SK-N-SH (cell line): ENCODE results near the gene SLC25A27. TPM values are rescaled to one million over a fixed set of nuclear protein-coding genes. Genes with fewer than 3 reads are reported as not detected.

Experiments used
- CTCF ChIA-PET: fragments of 300-600, 350-600 bp; formaldehyde crosslinking; extraction: SDS; loops from one replicate; lab custom pipeline; 2021; lab: Yijun Ruan, JAX
- POLR2A ChIA-PET: fragments of 350-600 bp; sonication (Branson Sonifier 250); formaldehyde crosslinking; extraction: SDS; loops from one replicate; lab custom pipeline; 2020; ENCODE audit warnings: antibody characterized with exemption, inconsistent platforms; lab: Yijun Ruan, JAX
- DNase-seq: peaks from one replicate; pipeline ENCODE4 v3.0.0; 2012
- H2AFZ ChIP-seq: fragments of 200-600 bp; sonication (generic); 2 replicates; pipeline ENCODE4 v1.8.1; 2016; ENCODE audit warnings: antibody characterized with exemption, mild to moderate bottlenecking, low read depth
- H3F3A ChIP-seq: fragments of 200-600 bp; sonication (generic); replicated peaks from 2 replicates; pipeline ENCODE3; 2016; ENCODE audit warnings: antibody characterized with exemption, mild to moderate bottlenecking; ENCODE audit not compliant: insufficient read depth
- H3K27ac ChIP-seq, 2 experiments: fragments of 200-500 bp in 1 of 2; fragments of 200-600 bp in 1 of 2; sonication (Bioruptor generic) in 1 of 2; sonication (generic), shearing (Covaris generic) in 1 of 2; 2 replicates each; pipeline versions ENCODE4 v1.5.1 to v1.6.1; 2014 to 2016; ENCODE audit warnings: low read depth in 2 of 2, inconsistent platforms in 1 of 2, low read length in 1 of 2, mild to moderate bottlenecking in 1 of 2, mixed read lengths in 1 of 2
- H3K27me3 ChIP-seq: fragments of 200-600 bp; sonication (generic), shearing (Covaris generic); 2 replicates; pipeline ENCODE4 v1.6.1; 2016; ENCODE audit warnings: mixed run types; ENCODE audit not compliant: insufficient read depth
- H3K36me3 ChIP-seq, 2 experiments: fragments of 200-500 bp in 1 of 2; fragments of 200-600 bp in 1 of 2; sonication (Bioruptor generic) in 1 of 2; sonication (generic) in 1 of 2; replicated peaks in 1 of 2; 2 replicates each; pipeline versions ENCODE3 to v1.5.1; 2014 to 2016; ENCODE audit warnings: low read length in 1 of 2, mild to moderate bottlenecking in 1 of 2; ENCODE audit not compliant: insufficient read depth in 2 of 2, control insufficient read depth in 1 of 2
- H3K4me1 ChIP-seq, 2 experiments: fragments of 200-500 bp in 1 of 2; fragments of 200-600 bp in 1 of 2; sonication (Bioruptor generic) in 1 of 2; sonication (generic), shearing (Covaris generic) in 1 of 2; 2 replicates each; pipeline versions ENCODE4 v1.5.1 to v1.6.1; 2014 to 2016; ENCODE audit warnings: low read depth in 1 of 2, low read length in 1 of 2, mixed run types in 1 of 2; ENCODE audit not compliant: insufficient read depth in 2 of 2, control insufficient read depth in 1 of 2
- H3K4me2 ChIP-seq: fragments of 200-600 bp; sonication (generic), shearing (Covaris generic); 2 replicates; pipeline ENCODE4 v1.6.1; 2017; ENCODE audit warnings: mixed run types
- H3K4me3 ChIP-seq, 2 experiments: fragments of 200-500 bp in 1 of 2; fragments of 200-600 bp in 1 of 2; sonication (Bioruptor generic) in 1 of 2; sonication (generic), shearing (Covaris generic) in 1 of 2; 2 replicates each; pipeline versions ENCODE4 v1.5.1 to v1.8.1; 2014 to 2016; ENCODE audit warnings: low read depth in 2 of 2, inconsistent platforms in 1 of 2, low read length in 1 of 2, mild to moderate bottlenecking in 1 of 2, mixed read lengths in 1 of 2, moderate library complexity in 1 of 2
- H3K79me2 ChIP-seq: fragments of 200-600 bp; sonication (generic); 2 replicates; pipeline ENCODE4 v1.8.1; 2017; ENCODE audit warnings: mild to moderate bottlenecking; ENCODE audit not compliant: insufficient read depth
- H3K9ac ChIP-seq: fragments of 200-600 bp; sonication (generic); 2 replicates; pipeline ENCODE4 v1.6.1; 2017; ENCODE audit warnings: mixed run types
- H3K9me2 ChIP-seq: fragments of 200-600 bp; sonication (generic); 2 replicates; pipeline ENCODE4 v1.6.1; 2017; ENCODE audit warnings: mixed run types
- H3K9me3 ChIP-seq: fragments of 200-600 bp; sonication (generic); 2 replicates; pipeline ENCODE4 v1.6.1; 2017; ENCODE audit warnings: mixed run types, mild to moderate bottlenecking, moderate library complexity
- H4K20me1 ChIP-seq: fragments of 200-600 bp; sonication (generic); 2 replicates; pipeline ENCODE4 v1.6.1; 2017; ENCODE audit warnings: mild to moderate bottlenecking, mixed run types; ENCODE audit not compliant: insufficient read depth
- ELF1 ChIP-seq: IDR thresholded peaks from 2 replicates; pipeline ENCODE4 v1.4.0; 2012
- EP300 ChIP-seq, 2 experiments: IDR thresholded peaks; 2 replicates each; pipeline versions ENCODE4 v1.4.0 to v1.6.1; 2012; ENCODE audit warnings: borderline replicate concordance in 1 of 2, low read depth in 1 of 2, low read length in 1 of 2
- EZH2phosphoT487 ChIP-seq: fragments of 200-600 bp; sonication (generic); IDR thresholded peaks from 2 replicates; pipeline ENCODE4 v1.6.1; 2017; ENCODE audit warnings: low read depth, mixed run types, mild to moderate bottlenecking, antibody characterized with exemption, moderate library complexity, borderline replicate concordance
- FOXJ3 ChIP-seq: sonication (generic); formaldehyde crosslinking; IDR thresholded peaks from 2 replicates; pipeline ENCODE4 v1.5.1; 2020; ENCODE audit warnings: mild to moderate bottlenecking, missing genetic modification reagents
- GABPA ChIP-seq: IDR thresholded peaks from 2 replicates; pipeline ENCODE4 v1.4.0; 2012; ENCODE audit warnings: low read depth, mild to moderate bottlenecking
- GATA2 ChIP-seq: sonication (generic); formaldehyde crosslinking; IDR thresholded peaks from 2 replicates; pipeline ENCODE4 v1.5.0; 2020; ENCODE audit warnings: mild to moderate bottlenecking, missing genetic modification reagents
- JUND ChIP-seq: IDR thresholded peaks from 2 replicates; pipeline ENCODE4 v1.4.0; 2012
- POLR2AphosphoS5 ChIP-seq: IDR thresholded peaks from 2 replicates; pipeline ENCODE4 v1.6.1; 2012; ENCODE audit warnings: low read depth, low read length
- RAD21 ChIP-seq: IDR thresholded peaks from 2 replicates; pipeline ENCODE4 v1.6.1; 2012; ENCODE audit warnings: mild to moderate bottlenecking, low read length
- RCOR1 ChIP-seq: fragments of 150-350 bp; IDR thresholded peaks from 2 replicates; pipeline ENCODE4 v1.6.1; 2017; ENCODE audit warnings: antibody characterized with exemption, low read length
- RFX5 ChIP-seq: IDR thresholded peaks from 2 replicates; pipeline ENCODE4 v1.6.1; 2012; ENCODE audit warnings: mild to moderate bottlenecking, improper control_type of control experiment, low read length
- RXRA ChIP-seq: IDR thresholded peaks from 2 replicates; pipeline ENCODE4 v1.4.0; 2012; ENCODE audit warnings: low read depth, mild to moderate bottlenecking, borderline replicate concordance
- SIN3A ChIP-seq: IDR thresholded peaks from 2 replicates; pipeline ENCODE4 v1.6.1; 2012; ENCODE audit warnings: low read depth, mild to moderate bottlenecking, low read length, moderate library complexity, borderline replicate concordance
- TCF12 ChIP-seq: IDR thresholded peaks from 2 replicates; pipeline ENCODE4 v1.4.0; 2012
- YY1 ChIP-seq: IDR thresholded peaks from 2 replicates; pipeline ENCODE4 v1.4.0; 2012; ENCODE audit warnings: low read depth, mild to moderate bottlenecking
- WGBS: methylation state at CpG from one replicate; pipeline ENCODE4 v1.1.6; 2017; ENCODE audit warnings: low lambda C conversion rate; 5-methylcytosine and 5-hydroxymethylcytosine counted together
- polyA plus RNA-seq, 3 experiments: library from polyadenylated mRNA; depleted of rRNA; stranded (reverse); fragments of >200 nt; gene quantifications; 2 replicates each; pipeline ENCODE4 v1.2.3, GENCODE V29; 2012
- TF ChIP-seq, protein P1 (sequence below): IDR thresholded peaks from 2 replicates; pipeline ENCODE4 v1.4.0; 2012; ENCODE audit warnings: low read depth
- TF ChIP-seq, protein P2 (sequence below): IDR thresholded peaks from 2 replicates; pipeline ENCODE4 v1.6.1; 2012; ENCODE audit warnings: mild to moderate bottlenecking, low read depth, low read length, moderate library complexity
- TF ChIP-seq, protein P3 (sequence below): fragments of 200-600 bp; sonication (generic); IDR thresholded peaks from 2 replicates; pipeline ENCODE4 v1.6.1; 2017; ENCODE audit warnings: antibody characterized with exemption, mild to moderate bottlenecking, moderate library complexity

Gene SLC25A27
- polyA plus RNA-seq, 1 of the 3 experiments (the other 2 are of a cell fraction), result 0.66 TPM

DNA sequence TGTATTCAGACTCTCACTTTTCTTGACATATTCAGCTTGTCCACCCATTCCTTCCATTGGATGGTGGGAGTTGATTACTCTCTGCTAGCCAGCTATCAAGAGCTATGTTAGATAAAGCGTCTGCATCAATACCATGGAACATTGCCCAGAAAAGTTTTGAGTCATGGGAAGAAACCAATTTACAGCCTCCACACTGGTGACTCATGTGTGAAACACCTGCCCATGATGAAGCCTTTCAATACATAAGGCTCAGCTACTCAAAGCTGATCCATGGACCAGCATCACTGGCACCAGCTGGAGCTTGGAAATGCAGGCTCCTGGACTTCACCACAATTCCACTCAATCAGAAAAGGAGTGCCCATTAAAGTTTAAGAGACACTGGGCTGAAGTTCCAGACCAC, 66.3 kb downstream of the SLC25A27 start:
- H3K4me3 ChIP-seq, result no peak overlapping the region
- H3K9ac ChIP-seq, result no peak overlapping the region
- TF ChIP-seq POLR2AphosphoS5 (no peak), RFX5 (no peak), RXRA (no peak), FOXJ3 (CRISPR knock-in tag) (no peak), RAD21 (no peak), TCF12 (no peak), GATA2 (CRISPR knock-in tag) (no peak), GABPA (no peak), EZH2phosphoT487 (no peak), SIN3A (no peak), YY1 (no peak), RCOR1 (no peak), EP300 (IDR thresholded peaks at IDR 0.05; ENCODE audit: borderline replicate concordance in 1 of 2, low read depth in 1 of 2, low read length in 1 of 2) (no peak), JUND (no peak), ELF1 (no peak)
- TF ChIP-seq, protein P1, sequence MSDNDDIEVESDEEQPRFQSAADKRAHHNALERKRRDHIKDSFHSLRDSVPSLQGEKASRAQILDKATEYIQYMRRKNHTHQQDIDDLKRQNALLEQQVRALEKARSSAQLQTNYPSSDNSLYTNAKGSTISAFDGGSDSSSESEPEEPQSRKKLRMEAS, result no peak
- TF ChIP-seq, protein P2, sequence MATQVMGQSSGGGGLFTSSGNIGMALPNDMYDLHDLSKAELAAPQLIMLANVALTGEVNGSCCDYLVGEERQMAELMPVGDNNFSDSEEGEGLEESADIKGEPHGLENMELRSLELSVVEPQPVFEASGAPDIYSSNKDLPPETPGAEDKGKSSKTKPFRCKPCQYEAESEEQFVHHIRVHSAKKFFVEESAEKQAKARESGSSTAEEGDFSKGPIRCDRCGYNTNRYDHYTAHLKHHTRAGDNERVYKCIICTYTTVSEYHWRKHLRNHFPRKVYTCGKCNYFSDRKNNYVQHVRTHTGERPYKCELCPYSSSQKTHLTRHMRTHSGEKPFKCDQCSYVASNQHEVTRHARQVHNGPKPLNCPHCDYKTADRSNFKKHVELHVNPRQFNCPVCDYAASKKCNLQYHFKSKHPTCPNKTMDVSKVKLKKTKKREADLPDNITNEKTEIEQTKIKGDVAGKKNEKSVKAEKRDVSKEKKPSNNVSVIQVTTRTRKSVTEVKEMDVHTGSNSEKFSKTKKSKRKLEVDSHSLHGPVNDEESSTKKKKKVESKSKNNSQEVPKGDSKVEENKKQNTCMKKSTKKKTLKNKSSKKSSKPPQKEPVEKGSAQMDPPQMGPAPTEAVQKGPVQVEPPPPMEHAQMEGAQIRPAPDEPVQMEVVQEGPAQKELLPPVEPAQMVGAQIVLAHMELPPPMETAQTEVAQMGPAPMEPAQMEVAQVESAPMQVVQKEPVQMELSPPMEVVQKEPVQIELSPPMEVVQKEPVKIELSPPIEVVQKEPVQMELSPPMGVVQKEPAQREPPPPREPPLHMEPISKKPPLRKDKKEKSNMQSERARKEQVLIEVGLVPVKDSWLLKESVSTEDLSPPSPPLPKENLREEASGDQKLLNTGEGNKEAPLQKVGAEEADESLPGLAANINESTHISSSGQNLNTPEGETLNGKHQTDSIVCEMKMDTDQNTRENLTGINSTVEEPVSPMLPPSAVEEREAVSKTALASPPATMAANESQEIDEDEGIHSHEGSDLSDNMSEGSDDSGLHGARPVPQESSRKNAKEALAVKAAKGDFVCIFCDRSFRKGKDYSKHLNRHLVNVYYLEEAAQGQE, result no peak
- TF ChIP-seq, protein P3, sequence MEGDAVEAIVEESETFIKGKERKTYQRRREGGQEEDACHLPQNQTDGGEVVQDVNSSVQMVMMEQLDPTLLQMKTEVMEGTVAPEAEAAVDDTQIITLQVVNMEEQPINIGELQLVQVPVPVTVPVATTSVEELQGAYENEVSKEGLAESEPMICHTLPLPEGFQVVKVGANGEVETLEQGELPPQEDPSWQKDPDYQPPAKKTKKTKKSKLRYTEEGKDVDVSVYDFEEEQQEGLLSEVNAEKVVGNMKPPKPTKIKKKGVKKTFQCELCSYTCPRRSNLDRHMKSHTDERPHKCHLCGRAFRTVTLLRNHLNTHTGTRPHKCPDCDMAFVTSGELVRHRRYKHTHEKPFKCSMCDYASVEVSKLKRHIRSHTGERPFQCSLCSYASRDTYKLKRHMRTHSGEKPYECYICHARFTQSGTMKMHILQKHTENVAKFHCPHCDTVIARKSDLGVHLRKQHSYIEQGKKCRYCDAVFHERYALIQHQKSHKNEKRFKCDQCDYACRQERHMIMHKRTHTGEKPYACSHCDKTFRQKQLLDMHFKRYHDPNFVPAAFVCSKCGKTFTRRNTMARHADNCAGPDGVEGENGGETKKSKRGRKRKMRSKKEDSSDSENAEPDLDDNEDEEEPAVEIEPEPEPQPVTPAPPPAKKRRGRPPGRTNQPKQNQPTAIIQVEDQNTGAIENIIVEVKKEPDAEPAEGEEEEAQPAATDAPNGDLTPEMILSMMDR, result no peak
- TF ChIP-seq, all 33 proteins: peak for 0
- H3K9me3 ChIP-seq, result no peaks in the 10 kb centered on the region
- no peaks in the 10 kb centered on the region for H3F3A ChIP-seq
- CTCF ChIA-PET, result no interaction called here
- no peaks in the 10 kb centered on the region for H4K20me1 ChIP-seq
- no peak overlapping the region for H2AFZ ChIP-seq
- DNase-seq, result no peak
- H3K79me2 ChIP-seq, result no peaks in the 10 kb centered on the region
- H3K27ac ChIP-seq, result no peak overlapping the region
- H3K4me2 ChIP-seq, result no peak overlapping the region
- no peaks in the 10 kb centered on the region for H3K27me3 ChIP-seq
- POLR2A ChIA-PET, result no interaction called here
- no peaks in the 10 kb centered on the region for H3K36me3 ChIP-seq
- WGBS, result 8% methylated on average over 1 of the region's 1 CpG
- no peaks in the 10 kb centered on the region for H3K9me2 ChIP-seq
- H3K4me1 ChIP-seq, result no peaks in the 10 kb centered on the region
